ENCODE measurements around the gene ANGPTL5. TPM values are rescaled to one million over a fixed set of nuclear protein-coding genes. Genes with fewer than 3 reads are reported as not detected.

Gene ANGPTL5
- total and polyA plus RNA-seq, 12 donors = 0.06 to 0.58 (median 0.14) TPM; not detected in 3

- Histone ChIP-seq H3K9me3 (replicated peaks in 1 of 3) (no peaks in the 10 kb centered on the region), H3K36me3 (replicated peaks in 1 of 2) (no peaks in the 10 kb centered on the region), H3K27me3 (no peaks in the 10 kb centered on the region), H3K27ac (no peak overlapping the region), H3K4me3 (no peak overlapping the region), H3K4me1 (replicated peaks in 1 of 2) (no peaks in the 10 kb centered on the region)
- no peak for DNase-seq
- WGBS, 4 donors = 77 to 96% (median 94%) methylated on average over 6 of the region's 6 CpGs
- intact Hi-C loops (cut with DNase I) = no loop called here
- TF ChIP-seq CTCF (IDR thresholded peaks at IDR 0.05) (no peak), POLR2A (IDR thresholded peaks at IDR 0.05) (no peak)
Observed at GRCh38 chr11:101931692-101932091, 15.4 kb upstream of the ANGPTL5 start.

- TF ChIP-seq CTCF (IDR thresholded peaks at IDR 0.05) = no peak
- no peak for TF ChIP-seq POLR2A (IDR thresholded peaks at IDR 0.05)
- Histone ChIP-seq H3K4me3 (no peak overlapping the region), H3K36me3 (replicated peaks in 1 of 2) (no peaks in the 10 kb centered on the region), H3K4me1 (replicated peaks in 1 of 2) (no peaks in the 10 kb centered on the region), H3K9me3 (replicated peaks in 1 of 3) (no peaks in the 10 kb centered on the region), H3K27me3 (no peaks in the 10 kb centered on the region), H3K27ac (no peak overlapping the region)
- WGBS, 4 donors = 87 to 92% (median 90%) methylated on average over 5 of the region's 5 CpGs
- no peak for DNase-seq
- intact Hi-C loops (cut with DNase I) = loop anchor here in 1 of 2 donors (10.0 kb wide), 1 partner anchor 65 kb away; no protein-coding TSS in a partner anchor
Observed at GRCh38 chr11:101929294-101929915, 13.1 kb upstream of the ANGPTL5 start.

- Histone ChIP-seq H3K27me3 (no peaks in the 10 kb centered on the region), H3K9me3 (replicated peaks in 1 of 3) (no peaks in the 10 kb centered on the region), H3K4me1 (replicated peaks in 1 of 2) (no peaks in the 10 kb centered on the region), H3K36me3 (replicated peaks in 1 of 2) (no peaks in the 10 kb centered on the region), H3K27ac (no peak overlapping the region), H3K4me3 (no peak overlapping the region)
- 92 to 95% (median 93%) methylated on average over 2 of the region's 2 CpGs for WGBS, 4 donors
- no peak for DNase-seq
- intact Hi-C loops (cut with DNase I) = loop anchor here in 1 of 2 donors (10.0 kb wide), 1 partner anchor 59 kb away; no protein-coding TSS in a partner anchor
- TF ChIP-seq POLR2A (IDR thresholded peaks at IDR 0.05) (no peak), CTCF (IDR thresholded peaks at IDR 0.05) (no peak)
Observed at GRCh38 chr11:101923554-101923953, 7.2 kb upstream of the ANGPTL5 start.

- H3K4me3 ChIP-seq = no peak overlapping the region
- H3K27me3 ChIP-seq = no peaks in the 10 kb centered on the region
- intact Hi-C loops (cut with DNase I) = loop anchor here in 1 of 2 donors (10.0 kb wide), 1 partner anchor 56 kb away; no protein-coding TSS in a partner anchor
- TF ChIP-seq CTCF (IDR thresholded peaks at IDR 0.05) = no peak
- TF ChIP-seq POLR2A (IDR thresholded peaks at IDR 0.05) = no peak
- DNase-seq = no peak
- no peak overlapping the region for H3K27ac ChIP-seq
- peaks cover 0 to 7% of the 10 kb centered on the region in 2 donors for H3K4me1 ChIP-seq (replicated peaks in 1 of 2)
- H3K36me3 ChIP-seq (replicated peaks in 1 of 2) = no peaks in the 10 kb centered on the region
- 84 to 96% (median 90%) methylated on average over 1 of the region's 1 CpG for WGBS, 4 donors
- H3K9me3 ChIP-seq (replicated peaks in 1 of 3) = no peaks in the 10 kb centered on the region
Observed at GRCh38 chr11:101920992-101921391, 4.7 kb upstream of the ANGPTL5 start.

All from adrenal gland (tissue), 12 donors.